ENCODE measurements around the gene SNRPD2. TPM values are rescaled to one million over a fixed set of nuclear protein-coding genes. Genes with fewer than 3 reads are reported as not detected.

SNRPD2 gene
- total RNA-seq, 1 donor from 2014 or later, result 471 TPM

GRCh38 chr19:45676851-45677263 is 14.9 kb downstream of the SNRPD2 start:
- H3K4me3 Mint-ChIP-seq, result peak overlapping the region; percentile 77
- H3K27ac Mint-ChIP-seq, result no peak overlapping the region
- no peaks in the 10 kb centered on the region for H3K9me3 Mint-ChIP-seq
- peaks cover 9% of the 10 kb centered on the region for H3K4me1 Mint-ChIP-seq (ENCODE audit: unreplicated experiment)
- TF ChIP-seq CTCF (conservative IDR thresholded peaks at IDR 0.05), result no peak
- no peaks in the 10 kb centered on the region for H3K36me3 Mint-ChIP-seq
- no peak for DNase-seq (ENCODE audit: extremely low spot score, unreplicated experiment)
- peaks cover 53% of the 10 kb centered on the region for H3K27me3 Mint-ChIP-seq

- H3K4me1 Mint-ChIP-seq (ENCODE audit: unreplicated experiment), result peaks cover 9% of the 10 kb centered on the region
- H3K27me3 Mint-ChIP-seq, result peaks cover 69% of the 10 kb centered on the region
- no peak for DNase-seq (ENCODE audit: extremely low spot score, unreplicated experiment)
- H3K27ac Mint-ChIP-seq, result no peak overlapping the region
- peak overlapping the region; percentile 51 for H3K4me3 Mint-ChIP-seq
- H3K36me3 Mint-ChIP-seq, result no peaks in the 10 kb centered on the region
- H3K9me3 Mint-ChIP-seq, result no peaks in the 10 kb centered on the region
- no peak for TF ChIP-seq CTCF (conservative IDR thresholded peaks at IDR 0.05)
These were observed 16.8 kb downstream of the SNRPD2 start for GRCh38 chr19:45674946-45675345.

- H3K27me3 Mint-ChIP-seq, result peaks cover 65% of the 10 kb centered on the region
- peak overlapping the region; percentile 83 for H3K4me3 Mint-ChIP-seq
- TF ChIP-seq CTCF (conservative IDR thresholded peaks at IDR 0.05), result no peak
- peak; percentile 80 for DNase-seq (ENCODE audit: extremely low spot score, unreplicated experiment)
- H3K27ac Mint-ChIP-seq, result peak overlapping the region; percentile 46
- no peaks in the 10 kb centered on the region for H3K9me3 Mint-ChIP-seq
- H3K4me1 Mint-ChIP-seq (ENCODE audit: unreplicated experiment), result peaks cover 18% of the 10 kb centered on the region
- H3K36me3 Mint-ChIP-seq, result no peaks in the 10 kb centered on the region
These were observed 20.9 kb downstream of the SNRPD2 start for GRCh38 chr19:45670670-45671453.

- peak overlapping the region; percentile 90 for H3K27ac Mint-ChIP-seq
- DNase-seq (ENCODE audit: extremely low spot score, unreplicated experiment), result no peak
- H3K4me3 Mint-ChIP-seq, result peak overlapping the region; percentile 90
- H3K27me3 Mint-ChIP-seq, result peaks cover 56% of the 10 kb centered on the region
- no peak for TF ChIP-seq CTCF (conservative IDR thresholded peaks at IDR 0.05)
- H3K9me3 Mint-ChIP-seq, result no peaks in the 10 kb centered on the region
- peaks cover 23% of the 10 kb centered on the region for H3K4me1 Mint-ChIP-seq (ENCODE audit: unreplicated experiment)
- no peaks in the 10 kb centered on the region for H3K36me3 Mint-ChIP-seq
These were observed 23.3 kb downstream of the SNRPD2 start for GRCh38 chr19:45668342-45668871.

GRCh38 chr19:45667620-45668341 is 24.0 kb downstream of the SNRPD2 start, which contains the start of gene GIPR:
GIPR (plus strand) TSS chr19:45668221; CDS start chr19:45669521, 1,300 bp downstream.
- H3K9me3 Mint-ChIP-seq, result no peaks in the 10 kb centered on the region
- H3K4me1 Mint-ChIP-seq (ENCODE audit: unreplicated experiment), result peaks cover 23% of the 10 kb centered on the region
- no peak for DNase-seq (ENCODE audit: extremely low spot score, unreplicated experiment)
- H3K4me3 Mint-ChIP-seq, result peak within 1 kb of the TSS; percentile 90
- H3K27me3 Mint-ChIP-seq, result peaks cover 54% of the 10 kb centered on the region
- no peaks in the 10 kb centered on the region for H3K36me3 Mint-ChIP-seq
- TF ChIP-seq CTCF (conservative IDR thresholded peaks at IDR 0.05), result no peak
- peak within 1 kb of the TSS; percentile 90 for H3K27ac Mint-ChIP-seq

Data from type B pancreatic cell (in vitro differentiated cells).